GM19193 (cell line): ENCODE data around the gene CHI3L2.

Experiments
- POLR2A ChIP-seq: IDR thresholded peaks from 4 replicates; pipeline ENCODE4 v1.6.1; 2011; ENCODE audit not compliant: insufficient read depth, insufficient read length; ENCODE audit errors: extremely low read depth

CHI3L2 gene

GRCh38 chr1:111223126-111223685, 4.3 kb upstream of the CHI3L2 start:
- TF ChIP-seq POLR2A: no peak

- no peak for TF ChIP-seq POLR2A
Observed at GRCh38 chr1:111225091-111225490, 2.4 kb upstream of the CHI3L2 start.

- no peak for TF ChIP-seq POLR2A
Observed at GRCh38 chr1:111225717-111226400, 1.7 kb upstream of the CHI3L2 start.

- no peak for TF ChIP-seq POLR2A
Observed at GRCh38 chr1:111227851-111228747, 586 bp downstream of the CHI3L2 start.

GRCh38 chr1:111228748-111229126, 1.2 kb downstream of the CHI3L2 start:
- no peak for TF ChIP-seq POLR2A

GRCh38 chr1:111232134-111232533, 4.6 kb downstream of the CHI3L2 start:
- TF ChIP-seq POLR2A: no peak

GRCh38 chr1:111234258-111234657, 6.7 kb downstream of the CHI3L2 start:
- no peak for TF ChIP-seq POLR2A

GRCh38 chr1:111234866-111235265, 7.4 kb downstream of the CHI3L2 start:
- TF ChIP-seq POLR2A: no peak

GRCh38 chr1:111236379-111236778, 8.9 kb downstream of the CHI3L2 start:
- no peak for TF ChIP-seq POLR2A

- TF ChIP-seq POLR2A: no peak
Observed at GRCh38 chr1:111236806-111237205, 9.3 kb downstream of the CHI3L2 start.

- no peak for TF ChIP-seq POLR2A
Observed at GRCh38 chr1:111238056-111238795, 10.7 kb downstream of the CHI3L2 start.

GRCh38 chr1:111241797-111242196, 14.3 kb downstream of the CHI3L2 start:
- no peak for TF ChIP-seq POLR2A

GRCh38 chr1:111242805-111243523, 15.5 kb downstream of the CHI3L2 start:
- TF ChIP-seq POLR2A: no peak

GRCh38 chr1:111247125-111247838, 19.8 kb downstream of the CHI3L2 start:
- TF ChIP-seq POLR2A: no peak

GRCh38 chr1:111249960-111250359, 22.4 kb downstream of the CHI3L2 start:
- no peak for TF ChIP-seq POLR2A

- TF ChIP-seq POLR2A: no peak
Observed at GRCh38 chr1:111251570-111251969, 24.1 kb downstream of the CHI3L2 start.
